ENCODE results near the gene ZFYVE1.
"Not testable (repeated sequence)": the region's sequence is repeated elsewhere in the genome, so short reads cannot be mapped to it uniquely, and the experiment has no call there.

ZFYVE1 gene

GRCh38 chr14:73026845-73027542, at the start of gene ZFYVE1:
TSS of gene ZFYVE1 (minus strand) at chr14:73027106. CDS start at chr14:73024508, 2,598 bp downstream.
- DNase-seq: peak; percentile 97

- no peak for DNase-seq
Observed at GRCh38 chr14:73069585-73069984, 42.7 kb upstream of the ZFYVE1 start.

- peak; percentile 40 for DNase-seq
Observed at GRCh38 chr14:73058922-73059673, 32.2 kb upstream of the ZFYVE1 start.

GRCh38 chr14:73058224-73058921, 31.5 kb upstream of the ZFYVE1 start, which contains the start of gene RBM25:
TSS of gene RBM25 (plus strand) at chr14:73058534. CDS start at chr14:73071642, 13,108 bp downstream.
- DNase-seq: peak; percentile 98

- DNase-seq: no peak
Observed at GRCh38 chr14:73057944-73058223, 31.0 kb upstream of the ZFYVE1 start.

GRCh38 chr14:73055251-73055650, 28.3 kb upstream of the ZFYVE1 start:
- no peak for DNase-seq

- no peak for DNase-seq
Observed at GRCh38 chr14:73049428-73049827, 22.5 kb upstream of the ZFYVE1 start.

- no peak for DNase-seq
Observed at GRCh38 chr14:73047808-73048207, 20.9 kb upstream of the ZFYVE1 start.

- not testable (repeated sequence) for DNase-seq
Observed at GRCh38 chr14:73036706-73037450, 10.0 kb upstream of the ZFYVE1 start.

- DNase-seq: no peak
Observed at GRCh38 chr14:73027984-73028383, 1.1 kb upstream of the ZFYVE1 start.

GRCh38 chr14:73027546-73027945, 640 bp upstream of the ZFYVE1 start:
- DNase-seq: peak; percentile 33

- no peak for DNase-seq
Observed at GRCh38 chr14:73026243-73026844, 562 bp downstream of the ZFYVE1 start.

- no peak for DNase-seq
Observed at GRCh38 chr14:73025544-73025943, 1.4 kb downstream of the ZFYVE1 start.

- no peak for DNase-seq
Observed at GRCh38 chr14:73022051-73022450, 4.9 kb downstream of the ZFYVE1 start.

GRCh38 chr14:73016011-73016410, 10.9 kb downstream of the ZFYVE1 start:
- not testable (repeated sequence) for DNase-seq

- DNase-seq: not testable (repeated sequence)
Observed at GRCh38 chr14:73015552-73015951, 11.4 kb downstream of the ZFYVE1 start.

GRCh38 chr14:73014105-73014504, 12.8 kb downstream of the ZFYVE1 start:
- DNase-seq: no peak

GRCh38 chr14:73011189-73011588, 15.7 kb downstream of the ZFYVE1 start:
- not testable (repeated sequence) for DNase-seq

- DNase-seq: no peak
Observed at GRCh38 chr14:73008501-73008900, 18.4 kb downstream of the ZFYVE1 start.

- DNase-seq: no peak
Observed at GRCh38 chr14:73007835-73008234, 19.1 kb downstream of the ZFYVE1 start.

- not testable (repeated sequence) for DNase-seq
Observed at GRCh38 chr14:73004641-73005040, 22.3 kb downstream of the ZFYVE1 start.

GRCh38 chr14:73003681-73004080, 23.2 kb downstream of the ZFYVE1 start:
- DNase-seq: no peak

- no peak for DNase-seq
Observed at GRCh38 chr14:73000073-73000472, 26.8 kb downstream of the ZFYVE1 start.

Data from NCI-H2227 treated with DMSO at 0.1 percent for 48 hours (cell line).